AG04450 (cell line): ENCODE measurements around the gene RPGRIP1. TPM values are rescaled to one million over a fixed set of nuclear protein-coding genes. Genes with fewer than 3 reads are reported as not detected.

Experiments
- CTCF ChIA-PET: fragments of 300-600, 350-600 bp; formaldehyde crosslinking; extraction: SDS; loops from one replicate; lab custom pipeline; 2022; ENCODE audit warnings: antibody characterized with exemption, inconsistent platforms; lab: Charles Lee
- POLR2A ChIA-PET: fragments of 350-600 bp; formaldehyde crosslinking; extraction: SDS; loops from one replicate; lab custom pipeline; 2021; ENCODE audit warnings: antibody characterized with exemption, inconsistent platforms; lab: Yijun Ruan, JAX
- DNase-seq: peaks from one replicate; pipeline ENCODE4 v3.0.0-alpha.2; 2011; ENCODE audit warnings: low read depth, low spot score
- H3K27ac ChIP-seq: one replicate; pipeline ENCODE4 v1.5.1; 2012; ENCODE audit warnings: low read depth, low read length, control low read depth
- H3K27me3 ChIP-seq: one replicate; pipeline ENCODE4 v1.6.0; 2012; ENCODE audit warnings: low read length; ENCODE audit not compliant: control insufficient read depth, insufficient read depth
- H3K4me3 ChIP-seq: 2 replicates; pipeline ENCODE4 v1.5.1; 2011; ENCODE audit warnings: mild to moderate bottlenecking, low read depth, low read length, control low read depth
- H3K9me3 ChIP-seq: 2 replicates; pipeline ENCODE4 v1.5.1; 2012; ENCODE audit warnings: low read length; ENCODE audit not compliant: control insufficient read depth, insufficient read depth
- CTCF ChIP-seq: IDR thresholded peaks from 2 replicates; pipeline ENCODE4 v1.5.1; 2011; ENCODE audit warnings: low read depth, low read length, control low read depth, inconsistent platforms
- polyA plus RNA-seq: library from polyadenylated mRNA; depleted of rRNA; stranded (reverse); fragments of >200 nt; gene quantifications from 2 replicates; pipeline ENCODE4 v1.2.3, GENCODE V29; 2011; rRNA removed

Gene RPGRIP1
- polyA plus RNA-seq, 1 experiment = not detected

DNA sequence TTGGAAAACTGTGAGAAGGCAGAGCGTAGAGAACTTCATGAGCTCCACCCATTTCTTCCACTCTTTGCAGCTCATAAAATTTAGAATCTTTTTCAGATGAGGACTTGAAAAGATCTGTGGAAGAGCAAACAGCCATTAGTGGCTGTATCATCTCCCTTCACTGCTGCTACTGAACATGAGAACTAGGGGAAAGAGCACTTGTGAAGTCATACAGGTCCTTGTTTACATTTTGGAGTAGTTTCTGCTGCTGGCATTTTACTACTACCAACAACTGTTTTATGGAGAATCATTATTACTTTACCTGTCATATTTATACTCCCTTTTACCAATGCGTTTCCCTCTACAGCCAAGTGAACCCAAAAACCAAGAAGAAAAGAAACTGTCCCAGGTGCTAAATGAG, 41.0 kb downstream of the RPGRIP1 start:
- H3K27me3 ChIP-seq = peaks cover 25% of the 10 kb centered on the region
- no peak for TF ChIP-seq CTCF
- no peak for DNase-seq
- no peak overlapping the region for H3K27ac ChIP-seq
- POLR2A ChIA-PET = no interaction called here
- no peak overlapping the region for H3K4me3 ChIP-seq
- CTCF ChIA-PET = no interaction called here
- H3K9me3 ChIP-seq = no peaks in the 10 kb centered on the region

DNA sequence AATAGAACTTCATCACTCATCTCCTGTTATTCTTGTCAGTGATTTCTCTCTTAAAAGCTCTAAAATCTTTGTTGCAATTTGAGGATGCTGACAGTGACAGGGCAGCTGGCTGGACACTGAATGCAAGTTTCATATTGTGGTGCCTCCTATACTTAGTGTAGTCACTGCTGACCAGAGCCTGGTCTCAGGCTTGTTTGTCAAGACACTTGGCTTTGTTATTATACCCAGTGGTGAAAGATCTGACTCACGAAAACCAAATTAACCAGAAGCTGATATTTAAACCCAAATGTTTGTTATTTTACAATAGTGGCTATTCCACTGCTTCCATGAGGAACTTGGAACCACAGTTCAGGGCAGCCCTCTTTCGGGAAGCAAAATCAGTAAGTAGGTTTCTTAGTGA, 42.8 kb downstream of the RPGRIP1 start:
- DNase-seq = no peak
- CTCF ChIA-PET = no interaction called here
- H3K27me3 ChIP-seq = peaks cover 22% of the 10 kb centered on the region
- H3K9me3 ChIP-seq = no peaks in the 10 kb centered on the region
- H3K4me3 ChIP-seq = no peak overlapping the region
- POLR2A ChIA-PET = no interaction called here
- H3K27ac ChIP-seq = no peak overlapping the region
- TF ChIP-seq CTCF = no peak

- CTCF ChIA-PET = no interaction called here
Observed at GRCh38 chr14:21326972-21327371, 47.1 kb downstream of the RPGRIP1 start.

More at GRCh38 chr14:21326972-21327371, 47.1 kb downstream of the RPGRIP1 start:
- POLR2A ChIA-PET = no interaction called here
- Histone ChIP-seq H3K4me3 (no peak overlapping the region), H3K27me3 (peaks cover 14% of the 10 kb centered on the region), H3K27ac (no peak overlapping the region), H3K9me3 (no peaks in the 10 kb centered on the region)
- TF ChIP-seq CTCF = no peak
- DNase-seq = no peak

Other genes starting within 250 kb of the RPGRIP1 start
- gene TPPP2, start 249.9 kb upstream of the RPGRIP1 start, polyA plus RNA-seq = not detected in 2 replicates
- not detected in 2 replicates for gene RNASE13, start 245.3 kb upstream of the RPGRIP1 start, polyA plus RNA-seq
- gene RNASE7, start 237.7 kb upstream of the RPGRIP1 start, polyA plus RNA-seq = not detected in 2 replicates
- not detected in 2 replicates for gene RNASE8, start 222.3 kb upstream of the RPGRIP1 start, polyA plus RNA-seq
- 40.7 and 52.2 TPM in 2 replicates for gene ARHGEF40, start 209.8 kb upstream of the RPGRIP1 start, polyA plus RNA-seq
- gene ZNF219, start 181.4 kb upstream of the RPGRIP1 start, polyA plus RNA-seq = 3.9 and 4.8 TPM in 2 replicates
- 0.21 TPM in 2 replicates for gene TMEM253, start 179.0 kb upstream of the RPGRIP1 start, polyA plus RNA-seq
- gene OR5AU1, start 124.0 kb upstream of the RPGRIP1 start, polyA plus RNA-seq = not detected in 2 replicates
- 813 and 828 TPM in 2 replicates for gene HNRNPC, start 10.6 kb upstream of the RPGRIP1 start, polyA plus RNA-seq
- 69.7 and 70.7 TPM in 2 replicates for gene SUPT16H, start 103.9 kb downstream of the RPGRIP1 start, polyA plus RNA-seq
- gene CHD8, start 176.0 kb downstream of the RPGRIP1 start, polyA plus RNA-seq = 26.1 and 40.3 TPM in 2 replicates
- gene RAB2B, start 196.9 kb downstream of the RPGRIP1 start, polyA plus RNA-seq = 32.6 and 36.7 TPM in 2 replicates
- 93.7 and 94.6 TPM in 2 replicates for gene TOX4, start 197.1 kb downstream of the RPGRIP1 start, polyA plus RNA-seq
- gene METTL3, start 231.3 kb downstream of the RPGRIP1 start, polyA plus RNA-seq = 62.3 and 66.3 TPM in 2 replicates
- 15.0 and 17.1 TPM in 2 replicates for gene SALL2, start 246.3 kb downstream of the RPGRIP1 start, polyA plus RNA-seq